ENCODE results near the gene MAP3K2.

GRCh38 chr2:127427376-127428056 is 39.7 kb upstream of the MAP3K2 start:
- TF ChIP-seq CTCF (IDR thresholded peaks at IDR 0.05; ENCODE audit: low read depth, low read length, missing input control) (no peak), TAF1 (conservative IDR thresholded peaks at IDR 0.05) (no peak), MAX (IDR thresholded peaks at IDR 0.05) (no peak), REST (IDR thresholded peaks at IDR 0.05) (no peak), RAD21 (IDR thresholded peaks at IDR 0.05) (no peak), EGR1 (IDR thresholded peaks at IDR 0.05; ENCODE audit: low read depth in 2 of 2) (no peak), YY1 (IDR thresholded peaks at IDR 0.05) (no peak), ATF3 (IDR thresholded peaks at IDR 0.05) (no peak), RXRA (IDR thresholded peaks at IDR 0.05) (no peak), JUND (IDR thresholded peaks at IDR 0.05) (no peak)

All from liver (tissue), 3 donors.